Middle frontal gyrus (tissue), 1 donor: Measurements from ENCODE around the gene ZBTB20.

Experiments
- DNase-seq: peaks from one replicate; pipeline ENCODE4 v3.0.0-alpha.2; 2015; ENCODE audit warnings: low spot score; ENCODE audit errors: extremely low spot score

Gene ZBTB20

DNA sequence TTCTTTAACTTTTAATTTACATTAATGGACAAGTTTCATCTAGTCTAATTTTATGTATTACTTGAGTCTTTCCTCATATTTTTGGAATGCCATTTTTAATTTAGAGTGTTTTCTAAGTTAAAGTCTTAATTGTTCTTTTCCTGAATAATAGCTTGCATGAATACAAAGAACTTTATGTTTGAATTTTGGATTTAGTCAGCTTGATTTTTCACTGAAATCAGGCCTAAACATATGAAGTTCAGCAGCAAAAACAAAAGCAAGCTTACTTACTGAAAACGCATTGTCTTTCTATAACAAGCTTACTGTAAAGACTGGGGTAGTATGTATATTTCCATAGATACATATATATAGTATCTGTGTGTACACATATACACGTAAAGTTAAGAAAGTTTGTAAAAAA, 126.0 kb downstream of the ZBTB20 start:
- no peak for DNase-seq

DNA sequence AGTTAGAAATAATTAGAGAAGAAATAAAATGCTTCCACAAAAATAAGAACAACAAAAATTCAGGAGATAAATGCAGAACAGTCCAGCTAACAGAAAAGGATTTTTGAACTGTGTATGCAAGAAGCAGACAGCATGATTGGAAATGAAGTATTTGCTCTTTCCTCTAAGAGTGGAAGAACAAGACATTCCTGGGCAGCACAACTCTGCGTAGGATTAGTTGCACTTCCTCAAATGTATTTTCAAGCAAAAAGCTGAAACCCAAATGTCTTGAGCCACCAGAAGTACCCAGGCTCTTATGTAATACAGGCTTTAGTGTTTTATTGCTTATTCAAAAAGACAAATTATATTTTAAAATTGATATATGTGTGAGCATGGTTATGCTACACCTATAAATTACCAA, 127.2 kb downstream of the ZBTB20 start:
- no peak for DNase-seq

DNA sequence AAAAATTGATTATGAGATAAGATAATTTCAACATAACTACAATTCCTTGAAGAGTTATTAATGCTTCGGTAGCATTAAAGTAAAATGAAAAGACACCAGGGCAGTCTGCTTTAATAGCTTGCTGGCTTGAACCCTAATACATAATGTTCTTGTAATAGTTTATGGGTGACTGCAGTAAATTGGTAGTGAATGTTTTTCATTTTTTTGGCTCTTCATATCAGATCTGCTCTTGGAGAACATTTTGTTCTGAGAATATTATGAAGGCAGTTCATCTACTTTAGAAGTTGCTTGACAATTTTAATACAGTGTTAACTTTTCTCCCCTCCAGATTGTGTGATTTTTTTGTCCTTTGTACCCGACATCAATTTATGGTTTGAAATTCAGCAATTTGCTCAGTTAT, 128.4 kb downstream of the ZBTB20 start:
- DNase-seq, result no peak

DNA sequence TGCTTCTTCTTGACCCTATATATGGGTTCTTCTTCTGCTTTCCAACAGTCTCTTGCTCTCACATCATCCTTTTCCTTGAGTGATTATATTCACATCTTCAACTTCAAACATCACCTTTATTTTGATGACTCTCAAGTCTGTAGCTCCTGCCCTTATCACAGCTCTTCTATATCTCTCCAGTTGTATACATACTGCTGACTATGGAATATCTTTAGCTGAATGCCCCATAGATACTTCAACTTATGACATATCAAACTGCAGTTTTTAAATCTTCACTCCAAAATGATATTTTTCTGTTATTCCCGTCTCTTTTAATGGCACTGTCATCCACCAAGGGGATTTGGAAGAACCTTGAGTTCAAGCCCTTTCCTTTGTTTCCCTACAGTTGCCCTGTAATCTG, 139.1 kb downstream of the ZBTB20 start:
- no peak for DNase-seq

DNA sequence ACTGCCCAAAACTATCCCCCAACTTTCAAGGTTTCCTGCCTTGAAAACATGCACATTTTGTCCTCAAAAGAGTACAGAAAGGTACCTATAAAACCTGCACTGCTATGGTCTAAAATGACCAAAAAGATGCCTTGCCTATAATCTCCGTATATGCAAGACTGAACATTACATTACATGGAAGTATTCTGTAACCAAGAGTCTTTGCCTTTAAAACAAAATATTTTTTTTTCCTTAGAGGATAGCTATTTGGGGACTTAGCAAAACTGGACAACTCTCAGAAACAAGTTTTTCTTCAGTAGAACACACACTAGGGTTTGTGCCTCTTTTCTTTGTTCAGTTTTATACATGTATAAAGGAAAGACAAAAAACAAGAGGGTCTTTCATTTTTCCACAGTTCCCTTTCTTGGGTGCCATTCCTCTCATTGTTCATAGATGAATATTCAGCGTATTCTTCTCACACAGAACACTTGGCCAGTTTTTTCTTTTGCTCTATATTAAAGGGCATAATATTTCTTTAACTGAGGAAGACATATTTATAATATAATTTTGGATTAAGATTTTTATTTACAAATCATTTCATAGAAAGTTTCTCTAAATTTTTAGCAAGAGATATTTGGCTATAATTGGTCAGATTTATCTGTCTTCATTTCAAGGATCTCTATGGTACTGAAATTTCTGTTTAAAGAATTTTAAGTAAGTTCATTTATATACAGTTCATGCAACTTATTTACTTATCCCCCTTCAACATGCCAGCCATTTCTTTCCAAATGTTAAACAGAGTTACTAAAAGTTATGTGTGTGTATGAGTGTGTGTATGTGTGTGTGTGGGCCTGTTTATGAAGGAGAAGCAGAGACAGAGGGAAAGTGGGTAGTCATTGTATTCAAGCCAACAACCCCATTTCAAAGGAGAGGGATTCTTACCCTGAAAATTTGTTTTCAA, 142.6 kb downstream of the ZBTB20 start:
- no peak for DNase-seq

DNA sequence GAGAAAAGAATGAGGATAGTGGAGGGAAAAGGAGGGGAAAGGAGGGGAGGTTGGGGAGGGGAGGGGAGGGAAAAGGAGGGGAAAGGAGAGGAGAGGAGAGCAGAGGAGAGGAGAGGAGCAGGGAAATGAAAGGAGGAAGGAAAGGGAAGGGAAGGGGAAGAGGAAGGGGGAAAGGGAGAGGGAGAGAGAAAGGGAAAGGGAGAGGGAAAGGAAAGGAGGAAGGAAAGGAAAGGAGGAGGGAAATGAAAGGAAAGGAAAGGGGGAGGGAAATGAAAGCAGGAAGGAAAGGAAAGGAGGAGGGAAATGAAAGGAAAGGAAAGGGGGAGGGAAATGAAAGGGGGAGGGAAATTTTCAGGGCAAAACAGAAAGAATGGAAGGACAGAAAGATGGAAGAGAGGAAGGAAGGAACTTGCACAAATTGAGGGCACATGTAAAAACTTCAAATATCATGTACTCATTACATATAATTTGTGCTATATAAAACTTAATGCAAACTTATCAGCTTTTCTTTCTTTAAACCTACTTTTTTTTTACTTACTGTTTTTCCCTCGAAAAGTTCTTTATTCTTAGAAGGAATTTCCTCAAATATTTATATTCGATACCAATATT, 148.0 kb downstream of the ZBTB20 start:
- DNase-seq, result no peak

DNA sequence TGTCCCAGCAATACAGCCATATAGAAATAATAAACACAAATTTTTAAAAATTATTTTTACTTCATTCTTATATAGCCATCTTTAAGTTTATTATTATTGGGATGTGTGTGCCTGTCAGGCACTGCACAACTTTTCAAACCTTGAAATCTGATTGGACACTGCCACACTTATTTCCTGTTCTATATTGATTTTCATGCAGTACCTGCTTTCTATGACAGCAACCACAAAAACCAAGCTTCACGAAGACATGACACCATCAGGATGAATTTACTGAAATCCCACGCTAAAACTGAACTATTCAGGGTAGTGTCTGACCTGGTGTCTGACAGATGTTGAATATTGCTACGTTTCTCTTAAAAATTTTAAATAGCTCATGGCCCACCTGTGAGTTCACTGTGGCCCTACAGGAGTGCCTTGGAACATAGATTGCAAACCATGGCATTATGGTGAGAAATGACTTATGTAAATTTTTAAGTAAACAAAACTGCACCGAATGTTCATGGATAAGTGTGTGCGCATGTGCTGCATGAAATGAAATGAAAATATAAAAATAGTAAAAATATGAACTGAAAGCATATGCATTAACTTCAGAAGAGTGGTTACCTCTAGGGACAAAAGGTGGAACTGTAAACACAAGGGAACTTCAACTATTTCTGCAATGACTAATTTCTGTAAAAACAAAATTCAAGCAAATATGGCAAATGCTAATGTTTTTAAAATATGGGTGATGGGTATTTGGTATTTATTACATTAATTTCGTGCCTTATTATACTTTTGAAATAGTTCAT, 152.3 kb downstream of the ZBTB20 start:
- DNase-seq, result no peak

DNA sequence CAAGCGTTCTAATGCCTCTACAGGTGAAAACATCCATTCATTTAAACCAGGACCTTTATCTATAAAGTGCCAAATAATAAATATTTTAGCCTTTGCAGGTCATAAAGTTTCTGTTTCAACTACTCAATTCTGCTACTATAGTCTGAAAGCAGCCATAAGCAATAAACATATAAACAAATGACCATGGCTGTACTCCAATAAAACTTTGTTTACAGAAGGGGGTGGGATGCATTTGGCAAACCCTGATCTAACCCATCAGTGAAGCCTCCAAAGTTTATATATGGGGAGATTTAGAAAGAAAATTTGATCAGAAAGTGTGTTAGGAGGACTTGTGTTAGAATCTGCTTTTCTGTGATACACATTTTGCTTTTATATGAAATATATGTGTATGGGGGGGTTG, 161.3 kb downstream of the ZBTB20 start:
- no peak for DNase-seq

DNA sequence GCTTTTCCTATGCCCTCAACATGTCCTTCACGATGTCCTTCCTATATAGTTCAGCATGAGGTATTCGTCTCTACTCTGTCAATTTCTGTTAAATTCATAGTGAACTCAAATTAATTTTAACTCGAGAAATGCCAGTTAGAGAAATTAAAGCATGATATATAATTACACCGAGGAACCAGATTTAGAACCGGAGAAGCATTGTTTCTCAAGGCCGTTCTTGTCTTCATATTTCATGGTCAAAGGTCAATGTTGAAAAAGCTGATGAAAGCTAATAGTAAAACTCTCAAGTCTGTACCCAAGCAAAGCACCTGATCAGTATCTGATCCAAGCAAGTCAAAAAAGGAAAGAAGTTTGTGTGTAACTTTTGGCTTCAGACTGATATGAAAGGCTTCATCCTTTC, 163.8 kb downstream of the ZBTB20 start:
- DNase-seq, result no peak

DNA sequence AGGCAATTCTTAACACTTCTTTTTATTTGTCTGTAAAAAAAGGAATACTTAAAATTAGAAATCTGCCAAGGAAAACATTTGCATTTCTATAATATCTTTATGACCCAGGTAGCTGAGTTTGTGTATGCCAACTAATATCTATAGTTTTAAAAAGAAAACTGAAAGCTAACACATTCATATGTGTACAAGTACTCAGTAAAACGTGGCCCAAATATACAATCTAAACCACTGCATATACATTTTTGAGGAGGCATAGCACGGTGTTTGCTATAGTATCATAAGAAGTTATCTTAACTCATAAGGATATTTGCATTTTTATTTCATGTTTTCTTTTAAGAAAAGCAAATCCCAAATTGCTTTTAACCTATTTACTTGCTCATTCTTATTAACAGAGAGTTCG, 172.7 kb downstream of the ZBTB20 start:
- no peak for DNase-seq

DNA sequence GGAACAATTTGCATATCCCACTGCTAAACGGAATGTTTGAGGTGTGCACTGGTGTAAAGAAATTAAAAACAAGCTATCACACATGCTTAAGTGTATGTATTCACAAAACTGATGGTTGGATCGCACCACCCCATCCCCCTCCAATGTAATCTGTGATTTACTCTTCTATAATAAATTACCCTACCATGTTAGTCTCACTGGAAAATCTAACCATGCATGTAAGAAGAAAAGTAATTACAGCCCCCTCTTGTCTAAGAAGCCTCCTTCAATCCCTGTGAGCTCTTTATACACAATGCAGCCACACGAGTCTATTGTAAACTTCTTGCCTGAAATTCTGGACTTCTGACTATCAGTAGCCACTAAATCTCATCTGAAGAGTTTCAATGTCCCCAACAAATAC, 173.6 kb downstream of the ZBTB20 start:
- no peak for DNase-seq

DNA sequence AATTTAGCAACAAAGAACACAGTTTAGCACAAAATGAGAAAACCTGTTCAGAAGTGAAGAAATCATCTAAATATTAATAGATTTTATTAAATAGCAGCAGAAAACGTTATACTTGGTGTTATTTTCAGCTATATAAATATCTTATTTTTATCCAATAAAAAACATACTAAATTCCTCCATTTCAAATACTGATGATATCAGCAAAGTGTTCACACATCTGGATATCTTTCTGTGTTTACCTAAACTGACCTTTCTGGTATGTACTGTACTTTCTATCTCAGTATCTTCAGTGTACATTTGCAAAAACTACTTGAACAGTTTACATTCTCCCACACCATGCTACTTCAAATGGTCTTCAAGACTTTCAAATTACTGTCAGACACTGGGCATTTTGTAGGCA, 179.9 kb downstream of the ZBTB20 start:
- DNase-seq, result no peak

DNA sequence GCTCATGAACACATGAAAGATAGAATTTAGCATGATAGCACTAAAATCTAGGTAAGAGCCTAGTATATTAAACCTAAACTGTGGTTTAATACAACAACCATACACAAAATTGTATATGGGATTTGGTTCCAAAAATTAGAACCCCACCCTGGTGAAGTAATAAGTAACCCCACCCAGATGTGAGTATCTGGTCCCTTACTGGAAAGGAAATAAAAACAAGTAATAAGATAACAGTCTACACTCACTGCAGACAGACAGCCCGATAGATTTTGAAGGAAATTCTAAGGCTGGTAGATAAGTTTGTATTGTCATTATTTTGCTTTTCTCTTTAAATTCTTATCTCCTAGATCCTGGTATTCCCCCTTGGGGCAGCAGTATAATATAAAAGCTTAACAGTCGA, 184.9 kb downstream of the ZBTB20 start:
- no peak for DNase-seq

DNA sequence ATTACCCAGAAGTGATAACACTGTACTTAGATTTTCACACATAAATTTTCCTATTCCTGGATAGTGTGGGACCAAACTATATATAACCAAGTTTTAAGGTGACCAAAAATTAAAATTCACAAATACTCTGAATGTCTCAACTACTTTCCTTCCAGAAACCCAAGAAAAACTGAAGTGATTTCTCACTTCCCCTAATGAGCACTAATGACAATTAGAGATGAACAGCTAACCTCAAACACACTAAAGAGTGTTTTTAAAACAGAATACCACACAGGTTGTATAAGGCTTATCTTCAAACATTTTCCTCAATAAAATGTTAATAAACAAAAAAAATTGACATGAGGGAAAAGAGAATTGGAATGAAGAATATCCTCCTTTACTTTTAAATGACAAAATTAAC, 188.2 kb downstream of the ZBTB20 start:
- DNase-seq, result no peak

DNA sequence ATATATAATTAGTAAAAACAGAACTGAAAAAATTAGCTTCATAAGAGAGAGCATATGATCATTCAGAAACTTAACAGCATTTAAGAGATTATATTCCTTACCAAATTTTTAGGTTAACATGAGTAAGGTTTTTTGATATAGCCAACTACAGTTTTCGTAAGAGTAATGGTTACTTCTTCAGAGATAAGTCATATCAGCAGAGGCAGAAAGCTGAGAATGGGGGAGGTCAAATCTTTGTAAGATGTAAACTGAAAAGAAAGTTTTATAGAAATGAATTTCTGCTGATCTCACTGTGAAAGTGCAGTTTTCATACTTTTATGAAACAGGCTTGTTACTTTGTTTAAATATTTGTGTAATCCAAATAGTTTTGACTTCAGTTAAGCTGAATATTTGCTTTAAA, 193.3 kb downstream of the ZBTB20 start:
- no peak for DNase-seq

DNA sequence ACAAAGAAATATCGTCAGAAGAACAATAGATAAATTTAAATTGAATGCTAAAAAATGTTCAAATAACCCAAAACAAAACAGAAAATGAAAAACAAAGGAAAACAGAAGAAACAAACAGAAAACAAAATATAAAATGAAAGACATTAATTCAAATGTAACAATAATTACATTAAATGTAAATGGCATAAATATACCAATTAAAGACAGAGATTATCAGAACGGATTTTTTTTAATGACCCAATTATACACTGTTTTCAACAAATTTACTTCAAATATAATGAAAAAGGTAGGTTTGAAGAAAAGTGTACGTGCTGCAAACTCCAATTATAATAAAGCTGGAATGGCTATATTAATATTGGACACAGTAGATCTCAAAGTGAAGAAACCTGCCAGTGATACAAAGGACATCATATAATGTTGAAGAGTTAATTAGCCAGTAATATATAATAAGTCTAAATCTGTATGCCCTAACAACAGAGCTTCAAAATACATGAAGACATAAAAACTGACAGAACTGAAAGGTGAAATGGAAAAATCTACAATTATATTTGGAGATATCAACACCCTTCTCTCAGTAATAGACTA, 193.8 kb downstream of the ZBTB20 start:
- DNase-seq, result no peak

DNA sequence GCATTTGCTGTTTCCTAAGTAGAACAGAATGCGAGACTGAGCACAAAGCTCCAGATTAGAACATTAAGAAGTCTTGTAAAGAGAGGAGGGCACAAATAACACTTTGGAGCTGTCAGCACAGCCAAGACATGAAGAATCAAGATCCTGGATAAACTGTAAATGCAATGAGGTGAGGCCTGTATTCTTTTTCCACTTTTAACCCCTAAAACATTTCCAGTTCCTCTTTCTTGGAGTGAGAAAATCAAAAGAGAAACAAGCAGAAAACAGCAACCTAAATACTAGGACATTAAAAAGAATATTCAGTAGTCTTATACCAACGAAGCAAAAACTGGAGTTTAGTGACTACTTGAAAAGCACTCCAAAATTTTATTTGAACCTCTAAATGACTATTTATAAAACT, 204.3 kb downstream of the ZBTB20 start:
- DNase-seq, result no peak

DNA sequence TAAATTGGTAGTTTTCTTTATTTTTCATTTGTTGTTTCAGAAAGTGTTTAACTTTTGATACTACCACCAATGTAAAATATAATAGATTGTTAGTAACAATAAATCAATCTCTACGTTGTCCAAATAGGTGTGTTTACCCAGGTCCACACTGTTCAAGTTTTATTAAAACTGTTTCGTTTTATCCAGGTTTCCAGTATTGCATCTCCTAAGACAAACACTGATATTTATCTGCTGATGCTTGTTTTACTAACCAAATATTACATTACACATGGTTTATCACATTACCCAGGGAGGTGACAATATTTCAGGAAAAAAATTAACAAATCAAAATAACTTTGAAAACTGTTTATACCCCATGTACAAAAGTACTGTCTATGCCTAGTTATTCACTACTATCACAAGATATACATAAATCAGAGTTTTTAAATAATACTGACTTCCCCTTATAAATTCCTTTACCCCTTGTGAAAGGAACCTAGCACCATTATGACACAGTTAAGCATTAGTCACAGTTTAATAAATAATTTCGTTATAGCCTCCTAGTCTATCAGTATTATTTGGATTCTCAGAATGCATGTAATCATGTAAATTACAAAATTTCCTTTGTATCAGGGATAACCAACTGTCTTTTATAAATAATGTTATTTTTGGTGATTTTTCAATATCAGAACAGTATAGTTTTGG, 205.3 kb downstream of the ZBTB20 start:
- no peak for DNase-seq

DNA sequence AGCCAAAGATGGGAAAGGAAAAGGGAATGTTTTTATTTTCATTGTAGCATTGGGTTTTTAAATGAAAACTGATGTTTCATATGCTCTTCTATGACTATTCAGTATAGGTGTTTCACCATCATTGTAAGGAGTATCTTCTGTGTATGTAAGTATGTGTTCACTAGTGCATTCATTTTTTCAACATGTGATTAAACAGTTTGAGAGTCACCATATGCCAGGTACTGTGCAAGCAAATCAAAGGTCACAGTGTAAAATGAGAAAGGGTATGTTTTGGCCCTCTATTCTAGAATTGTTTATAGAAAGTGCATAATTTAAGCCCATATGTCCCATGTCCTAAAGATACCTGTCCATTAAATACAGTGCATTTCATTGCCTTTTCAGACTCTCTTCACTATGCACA, 207.2 kb downstream of the ZBTB20 start:
- no peak for DNase-seq

DNA sequence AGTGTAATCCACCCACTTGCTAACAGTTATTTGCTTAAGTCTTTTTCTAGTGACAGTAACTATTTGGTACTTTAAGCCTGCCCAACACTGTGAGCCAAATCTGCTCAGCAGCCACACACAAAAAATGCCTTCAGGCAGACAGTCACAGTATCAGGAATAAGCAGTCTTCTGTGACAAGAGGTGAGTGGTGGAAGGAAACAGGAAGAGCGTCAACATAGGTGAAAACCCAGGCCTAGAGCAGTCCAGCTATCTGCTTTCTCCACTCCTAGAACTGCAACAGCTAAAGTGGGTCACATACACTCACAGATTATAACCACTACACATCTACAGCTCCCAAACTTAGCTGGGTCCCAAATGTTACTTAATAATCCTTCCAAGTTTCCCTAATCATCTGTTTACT, 213.7 kb downstream of the ZBTB20 start:
- no peak for DNase-seq
